Endothelial cell of umbilical vein (primary cell): ENCODE results near the gene MED27. TPM values are rescaled to one million over a fixed set of nuclear protein-coding genes. Genes with fewer than 3 reads are reported as not detected.

Experiments used
- BruUV-seq: library from RNA; stranded (reverse); fragments of 400-500 nt; replicated peaks from 2 replicates; lab custom pipeline; 2021; lab: Mats Ljungman, UMichigan
- CTCF ChIA-PET: fragments of 300-600, 350-600 bp; sonication (Branson Sonifier 250); formaldehyde crosslinking; loops from one replicate; lab custom pipeline; 2021; ENCODE audit warnings: antibody characterized with exemption, inconsistent platforms; lab: Charles Lee
- POLR2A ChIA-PET: fragments of 300-600, 350-600 bp; sonication (Branson Sonifier 250); formaldehyde crosslinking; loops from one replicate; lab custom pipeline; 2021; ENCODE audit warnings: antibody characterized with exemption, inconsistent platforms; lab: Charles Lee
- DNase-seq: peaks from one replicate; pipeline ENCODE4 v3.0.0-alpha.2; 2011; ENCODE audit warnings: low read depth, low spot score
- FAIRE-seq: peaks from 2 replicates; lab custom pipeline; 2011; peaks lifted over from hg19 to GRCh38; lab: Jason Lieb, UNC
- H2AFZ ChIP-seq: 2 replicates; pipeline ENCODE4 v1.6.0; 2012; ENCODE audit warnings: low read depth, low read length, control low read depth, inconsistent platforms
- H3K27ac ChIP-seq: 2 replicates; pipeline ENCODE4 v1.5.1; 2011; ENCODE audit warnings: low read depth, mild to moderate bottlenecking, control low read depth, low read length, moderate library complexity; ENCODE audit not compliant: insufficient read depth
- H3K27me3 ChIP-seq, 2 experiments: 2 replicates each; pipeline versions ENCODE4 v1.6.0 to v1.6.1; 2011; ENCODE audit warnings: low read length in 2 of 2, mixed read lengths in 1 of 2; ENCODE audit not compliant: control insufficient read depth in 2 of 2, insufficient read depth in 2 of 2
- H3K36me3 ChIP-seq, 2 experiments: 2 replicates in 1 of 2; 3 replicates in 1 of 2; pipeline ENCODE4 v1.5.1; 2011; ENCODE audit warnings: low read length in 2 of 2, mild to moderate bottlenecking in 1 of 2, moderate library complexity in 1 of 2; ENCODE audit not compliant: control insufficient read depth in 2 of 2, insufficient read depth in 2 of 2; ENCODE audit errors: extremely low read depth in 1 of 2
- H3K4me1 ChIP-seq: 3 replicates; pipeline ENCODE4 v1.5.1; 2011; ENCODE audit warnings: mild to moderate bottlenecking, low read length; ENCODE audit not compliant: control insufficient read depth, insufficient read depth; ENCODE audit errors: extremely low read depth
- H3K4me2 ChIP-seq: 2 replicates; pipeline ENCODE4 v1.6.1; 2011; ENCODE audit warnings: low read length, control low read depth, mixed read lengths; ENCODE audit not compliant: insufficient read depth
- H3K4me3 ChIP-seq, 3 experiments: fragments of 200-600 bp in 1 of 3; sonication (generic), shearing (Covaris generic) in 1 of 3; replicated peaks in 1 of 3; 2 replicates each; pipeline ENCODE4 v1.5.1; 2011 to 2016; ENCODE audit warnings: control low read depth in 3 of 3, low read length in 3 of 3, mild to moderate bottlenecking in 2 of 3, inconsistent platforms in 1 of 3, low read depth in 1 of 3, moderate library complexity in 1 of 3; ENCODE audit not compliant: insufficient read depth in 1 of 3
- H3K79me2 ChIP-seq: 2 replicates; pipeline ENCODE4 v1.6.0; 2012; ENCODE audit warnings: low read length, inconsistent platforms; ENCODE audit not compliant: control insufficient read depth, insufficient read depth
- H3K9ac ChIP-seq: replicated peaks from 2 replicates; pipeline ENCODE3; 2011; ENCODE audit warnings: low read length, control low read depth; ENCODE audit not compliant: insufficient read depth; ENCODE audit errors: extremely low read depth
- H3K9me1 ChIP-seq: replicated peaks from 3 replicates; pipeline ENCODE4 v1.6.0; 2011; ENCODE audit warnings: mild to moderate bottlenecking, low read length; ENCODE audit not compliant: control insufficient read depth, insufficient read depth; ENCODE audit errors: extremely low read depth
- H3K9me3 ChIP-seq: replicated peaks from 2 replicates; pipeline ENCODE4 v1.5.1; 2012; ENCODE audit warnings: low read length, inconsistent platforms; ENCODE audit not compliant: control insufficient read depth, insufficient read depth
- H4K20me1 ChIP-seq: replicated peaks from 2 replicates; pipeline ENCODE3; 2011; ENCODE audit warnings: mild to moderate bottlenecking, low read length; ENCODE audit not compliant: control insufficient read depth, insufficient read depth; ENCODE audit errors: extremely low read depth
- EZH2 ChIP-seq: IDR thresholded peaks from 2 replicates; pipeline ENCODE4 v1.6.1; 2012; ENCODE audit warnings: borderline replicate concordance, low read depth, mild to moderate bottlenecking, moderate library complexity, low read length, inconsistent platforms; ENCODE audit not compliant: severe bottlenecking
- FOS ChIP-seq: IDR thresholded peaks from 2 replicates; pipeline ENCODE4 v1.6.1; 2011; ENCODE audit warnings: mild to moderate bottlenecking, low read length, moderate library complexity, borderline replicate concordance; ENCODE audit not compliant: insufficient read depth
- GATA2 ChIP-seq: IDR thresholded peaks from 2 replicates; pipeline ENCODE4 v1.7.0; 2011; ENCODE audit warnings: low read depth, mild to moderate bottlenecking, moderate library complexity, mixed read lengths, low read length; ENCODE audit not compliant: insufficient read length, insufficient read depth
- JUN ChIP-seq: IDR thresholded peaks from 2 replicates; pipeline ENCODE4 v1.6.1; 2011; ENCODE audit warnings: borderline replicate concordance, low read depth; ENCODE audit not compliant: insufficient read length, insufficient read depth
- MYC ChIP-seq: IDR thresholded peaks from one replicate; pipeline ENCODE4 v1.6.1; 2011; ENCODE audit warnings: mild to moderate bottlenecking, low read depth, low read length
- POLR2A ChIP-seq: IDR thresholded peaks from 2 replicates; pipeline ENCODE4 v1.6.1; 2012; ENCODE audit warnings: low read depth, mild to moderate bottlenecking, control low read depth, low read length
- POLR2AphosphoS5 ChIP-seq: IDR thresholded peaks from 2 replicates; pipeline ENCODE4 v1.6.1; 2012; ENCODE audit warnings: low read depth, mild to moderate bottlenecking, control low read depth, low read length, moderate library complexity; ENCODE audit not compliant: insufficient read depth
- dilution Hi-C: fragments of 300-500 bp; cut with MboI; formaldehyde crosslinking; loops from one replicate; pipeline ENCODE4 v1.15.0; 2019; ENCODE audit warnings: low sequenced_read_pairs; ENCODE audit not compliant: extremely low pct_ligation_motif_present
- intact Hi-C: fragments of 100-400 bp; cut with micrococcal nuclease; formaldehyde crosslinking; loops from one replicate; pipeline ENCODE4 v1.10.0; 2022
- polyA plus RNA-seq, 4 experiments: library from polyadenylated mRNA; depleted of rRNA in 3 of 4; stranded (reverse) in 3 of 4; unstranded in 1 of 4; fragments of >200 nt; gene quantifications; 2 replicates each; pipeline versions ENCODE4 v1.2.1 to v1.2.3, GENCODE V29; 2011 to 2012; ENCODE audit warnings: missing spikeins in 1 of 4
- total RNA-seq: library from RNA; stranded (reverse); gene quantifications from 2 replicates; pipeline ENCODE4 v1.2.3, GENCODE V29; 2021
- TF ChIP-seq, protein P1 (sequence below): IDR thresholded peaks from 2 replicates; pipeline ENCODE4 v1.6.1; 2011; ENCODE audit not compliant: insufficient read depth, insufficient read length
- TF ChIP-seq, protein P2 (sequence below), 2 donors: IDR thresholded peaks; 1 replicate in 1 of 2; 2 replicates in 1 of 2; pipeline ENCODE4 v1.5.1; 2011; ENCODE audit warnings: low read length in 2 of 2, mild to moderate bottlenecking in 2 of 2, moderate library complexity in 2 of 2, control low read depth in 1 of 2, inconsistent platforms in 1 of 2, low read depth in 1 of 2; ENCODE audit not compliant: insufficient read depth in 1 of 2; ENCODE audit errors: extremely low read depth in 1 of 2

MED27 gene
- total and polyA plus RNA-seq, 2 donors (not counting 3 experiments of a cell fraction or from before 2014, with no cell fraction given): 27.9 to 47.8 TPM

DNA sequence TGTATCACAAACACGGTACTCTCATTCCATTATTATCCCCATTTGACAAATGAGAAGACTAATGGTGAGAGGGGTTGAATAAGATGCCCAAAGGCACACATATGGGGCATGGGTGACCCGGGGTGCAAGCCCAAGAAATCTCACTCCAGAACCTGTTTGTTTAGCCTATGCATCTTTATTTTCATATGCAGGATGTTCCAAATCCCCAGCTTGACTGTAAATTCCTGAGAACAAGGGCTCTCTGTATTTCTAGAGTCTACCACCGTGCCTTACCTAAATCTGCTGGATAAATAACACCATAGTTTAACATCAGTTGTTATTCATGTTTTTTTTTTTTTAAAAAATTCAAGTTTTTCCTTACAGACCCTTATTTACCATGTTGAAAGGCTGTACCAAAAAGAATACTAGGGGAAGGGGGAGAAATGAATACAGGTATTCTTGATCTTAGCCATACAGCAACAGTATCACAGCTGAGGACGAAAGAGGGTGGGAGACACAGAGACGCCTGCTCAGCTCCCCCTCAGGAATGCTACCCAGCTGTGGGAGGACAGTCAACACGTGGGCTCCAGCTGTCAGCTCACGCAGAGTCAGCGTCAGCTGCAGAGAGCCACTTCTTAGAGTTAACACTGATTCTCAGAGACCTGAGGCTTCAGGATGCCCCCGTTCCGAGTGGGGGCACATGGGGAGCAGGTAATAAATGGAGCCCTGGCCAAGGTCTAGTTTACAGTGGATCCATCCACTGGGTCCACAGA lies 86.6 kb downstream of the MED27 start:
- H4K20me1 ChIP-seq: no peaks in the 10 kb centered on the region
- no peak overlapping the region for H2AFZ ChIP-seq
- intact Hi-C loops: no loop called here
- H3K9ac ChIP-seq: no peak overlapping the region
- no peak for FAIRE-seq
- DNase-seq: no peak
- POLR2A ChIA-PET: no interaction called here
- dilution Hi-C loops: no loop called here
- H3K4me1 ChIP-seq: no peaks in the 10 kb centered on the region
- H3K4me2 ChIP-seq: no peak overlapping the region
- TF ChIP-seq, protein P1, sequence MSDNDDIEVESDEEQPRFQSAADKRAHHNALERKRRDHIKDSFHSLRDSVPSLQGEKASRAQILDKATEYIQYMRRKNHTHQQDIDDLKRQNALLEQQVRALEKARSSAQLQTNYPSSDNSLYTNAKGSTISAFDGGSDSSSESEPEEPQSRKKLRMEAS: no peak
- TF ChIP-seq GATA2 (no peak), MYC (no peak), FOS (no peak), POLR2A (no peak), EZH2 (no peak), POLR2AphosphoS5 (no peak), JUN (no peak)
- TF ChIP-seq, protein P2, sequence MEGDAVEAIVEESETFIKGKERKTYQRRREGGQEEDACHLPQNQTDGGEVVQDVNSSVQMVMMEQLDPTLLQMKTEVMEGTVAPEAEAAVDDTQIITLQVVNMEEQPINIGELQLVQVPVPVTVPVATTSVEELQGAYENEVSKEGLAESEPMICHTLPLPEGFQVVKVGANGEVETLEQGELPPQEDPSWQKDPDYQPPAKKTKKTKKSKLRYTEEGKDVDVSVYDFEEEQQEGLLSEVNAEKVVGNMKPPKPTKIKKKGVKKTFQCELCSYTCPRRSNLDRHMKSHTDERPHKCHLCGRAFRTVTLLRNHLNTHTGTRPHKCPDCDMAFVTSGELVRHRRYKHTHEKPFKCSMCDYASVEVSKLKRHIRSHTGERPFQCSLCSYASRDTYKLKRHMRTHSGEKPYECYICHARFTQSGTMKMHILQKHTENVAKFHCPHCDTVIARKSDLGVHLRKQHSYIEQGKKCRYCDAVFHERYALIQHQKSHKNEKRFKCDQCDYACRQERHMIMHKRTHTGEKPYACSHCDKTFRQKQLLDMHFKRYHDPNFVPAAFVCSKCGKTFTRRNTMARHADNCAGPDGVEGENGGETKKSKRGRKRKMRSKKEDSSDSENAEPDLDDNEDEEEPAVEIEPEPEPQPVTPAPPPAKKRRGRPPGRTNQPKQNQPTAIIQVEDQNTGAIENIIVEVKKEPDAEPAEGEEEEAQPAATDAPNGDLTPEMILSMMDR (IDR thresholded peaks at IDR 0.05; ENCODE audit: extremely low read depth in 1 of 2, insufficient read depth in 1 of 2, low read depth in 1 of 2, low read length in 2 of 2): no peak
- no peaks in the 10 kb centered on the region for H3K27me3 ChIP-seq
- H3K4me3 ChIP-seq: no peak overlapping the region
- no TSS peak for BruUV-seq
- no peak overlapping the region for H3K27ac ChIP-seq
- H3K9me1 ChIP-seq: no peaks in the 10 kb centered on the region
- CTCF ChIA-PET: interaction anchor here (0.8 to 1.4 kb wide), 2 partner anchors 28 to 176 kb away, joined by 3 read pairs; no protein-coding TSS in a partner anchor
- no peaks in the 10 kb centered on the region for H3K36me3 ChIP-seq
- H3K9me3 ChIP-seq: no peaks in the 10 kb centered on the region
- H3K79me2 ChIP-seq: no peaks in the 10 kb centered on the region
